ENCODE measurements around the gene SHLD1.
"Not testable (repeated sequence)": the region's sequence is repeated elsewhere in the genome, so short reads cannot be mapped to it uniquely, and the experiment has no call there.

The SHLD1 gene

GRCh38 chr20:5796331-5797040, 46.3 kb downstream of the SHLD1 start:
- ChIA-PET POLR2A (no interaction called here), CTCF (interaction anchor here (1.4 to 3.2 kb wide), 3 partner anchors 9 to 268 kb away, joined by 6 to 18 read pairs (median 11); no protein-coding TSS in a partner anchor)
- H3K4me3 ChIP-seq (ENCODE audit: low read depth, low read length): no peak overlapping the region
- DNase-seq (ENCODE audit: low read depth, low spot score): no peak
- TF ChIP-seq CTCF (IDR thresholded peaks at IDR 0.05; ENCODE audit: insufficient read depth, low read length, missing control alignments): no peak

DNA sequence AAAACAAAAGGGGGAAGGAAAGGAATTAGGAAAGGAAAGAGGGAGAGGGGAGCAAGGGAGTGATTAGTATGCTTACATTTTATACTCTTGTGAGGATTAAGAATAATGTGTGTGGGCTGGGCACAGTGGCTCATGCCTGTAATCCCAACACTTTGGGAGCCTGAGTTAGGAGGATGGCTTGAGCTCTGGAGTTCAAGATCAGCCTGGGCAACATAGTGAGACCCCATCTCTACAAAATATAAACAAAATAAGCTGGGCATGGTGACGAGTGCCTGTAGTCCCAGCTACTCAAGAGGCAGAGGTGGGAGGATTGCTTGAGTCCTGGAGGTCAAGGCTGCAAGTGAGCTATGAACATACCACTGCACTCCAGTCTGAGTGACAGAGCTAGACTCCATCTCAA, 47.0 kb downstream of the SHLD1 start:
- DNase-seq (ENCODE audit: low read depth, low spot score): no peak
- ChIA-PET CTCF (interaction anchor here (1.4 to 3.2 kb wide), 3 partner anchors 10 to 269 kb away, joined by 6 to 18 read pairs (median 11); no protein-coding TSS in a partner anchor), POLR2A (no interaction called here)
- H3K4me3 ChIP-seq (ENCODE audit: low read depth, low read length): no peak overlapping the region
- no peak for TF ChIP-seq CTCF (IDR thresholded peaks at IDR 0.05; ENCODE audit: insufficient read depth, low read length, missing control alignments)

DNA sequence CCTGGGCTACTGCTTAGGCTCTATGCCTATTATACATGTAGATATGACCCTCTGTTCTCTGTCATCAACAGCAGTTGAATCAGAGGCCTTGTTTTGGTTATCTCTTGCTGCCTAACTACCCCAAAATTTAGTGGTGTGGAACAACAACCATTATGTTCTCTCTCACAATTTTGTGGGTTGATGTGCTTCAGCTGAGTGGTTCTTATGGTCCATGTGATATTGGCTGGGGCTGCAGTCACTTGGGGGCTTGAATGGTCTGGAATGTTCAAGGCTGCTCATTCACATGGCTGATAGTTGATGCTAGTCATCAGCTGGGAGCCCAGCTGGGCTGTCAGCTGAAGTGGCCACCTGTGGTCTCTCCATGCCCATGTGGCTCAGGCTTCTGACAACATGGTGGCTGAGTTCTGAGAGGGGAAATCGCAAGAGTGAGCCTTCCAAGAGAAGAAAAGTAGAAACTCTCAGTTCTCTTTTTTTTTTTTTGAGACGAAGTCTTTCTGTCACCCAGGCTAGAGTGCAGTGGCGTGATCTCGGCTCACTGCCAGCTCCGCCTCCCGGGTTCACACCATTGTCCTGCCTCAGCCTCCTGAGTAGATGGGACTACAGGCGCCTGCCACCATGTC, 47.8 kb downstream of the SHLD1 start:
- H3K4me3 ChIP-seq (ENCODE audit: low read depth, low read length): no peak overlapping the region
- ChIA-PET POLR2A (no interaction called here), CTCF (interaction anchor here (0.6 to 3.2 kb wide), 2 partner anchors 10 to 122 kb away, joined by 3 to 18 read pairs; no protein-coding TSS in a partner anchor)
- no peak for DNase-seq (ENCODE audit: low read depth, low spot score)
- no peak for TF ChIP-seq CTCF (IDR thresholded peaks at IDR 0.05; ENCODE audit: insufficient read depth, low read length, missing control alignments)

- H3K4me3 ChIP-seq (ENCODE audit: low read depth, low read length); POLR2A ChIA-PET; DNase-seq (ENCODE audit: low read depth, low spot score): not testable (repeated sequence)
- CTCF ChIA-PET: interaction anchor here (3.0 kb wide), 1 partner anchor 16 kb away, joined by 12 read pairs; no protein-coding TSS in a partner anchor
These were observed 53.6 kb downstream of the SHLD1 start for GRCh38 chr20:5803754-5804303.

DNA sequence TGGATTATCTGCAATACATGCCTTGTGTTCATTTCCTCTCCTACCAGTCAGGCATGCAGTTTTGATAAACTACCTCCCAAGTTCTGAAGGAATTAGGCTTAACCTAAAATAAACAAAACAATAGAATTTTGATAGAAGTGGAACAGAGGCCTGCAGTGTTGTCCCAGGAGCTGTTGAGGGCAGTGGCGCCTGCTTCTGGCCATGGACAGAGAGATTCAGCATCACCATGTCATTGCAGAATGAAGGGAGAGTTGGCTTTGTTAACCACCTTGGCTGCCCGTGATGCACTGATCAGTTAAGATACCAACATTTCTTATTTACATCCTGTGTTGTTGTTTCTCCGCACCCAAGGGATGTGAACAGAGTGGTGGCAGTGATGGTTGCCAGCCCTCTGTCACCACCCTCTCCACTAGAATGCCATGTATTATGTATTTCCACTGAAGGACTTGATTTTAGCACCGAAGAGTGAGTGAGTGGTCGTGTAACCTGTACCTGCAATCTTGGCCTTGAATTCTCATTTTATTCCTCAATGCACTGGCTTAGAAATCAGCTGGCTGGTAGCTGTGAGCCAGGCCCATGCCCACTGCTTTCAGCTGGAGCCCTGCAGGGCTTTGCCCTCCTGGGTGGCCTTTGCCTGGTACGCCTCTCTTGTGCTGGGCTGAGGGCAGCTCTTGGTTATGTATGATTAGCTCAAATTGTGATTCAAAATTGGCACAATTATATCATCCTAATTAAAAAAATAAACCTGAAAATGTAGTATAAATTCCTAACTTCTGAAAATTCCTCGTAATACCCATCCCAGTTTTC, 56.5 kb downstream of the SHLD1 start:
- no peak for TF ChIP-seq CTCF (IDR thresholded peaks at IDR 0.05; ENCODE audit: insufficient read depth, low read length, missing control alignments)
- no peak overlapping the region for H3K4me3 ChIP-seq (ENCODE audit: low read depth, low read length)
- no peak for DNase-seq (ENCODE audit: low read depth, low spot score)
- ChIA-PET CTCF (no interaction called here), POLR2A (interaction anchor here (0.5 kb wide), 1 partner anchor 8 kb away, joined by 3 read pairs; no protein-coding TSS in a partner anchor)

DNA sequence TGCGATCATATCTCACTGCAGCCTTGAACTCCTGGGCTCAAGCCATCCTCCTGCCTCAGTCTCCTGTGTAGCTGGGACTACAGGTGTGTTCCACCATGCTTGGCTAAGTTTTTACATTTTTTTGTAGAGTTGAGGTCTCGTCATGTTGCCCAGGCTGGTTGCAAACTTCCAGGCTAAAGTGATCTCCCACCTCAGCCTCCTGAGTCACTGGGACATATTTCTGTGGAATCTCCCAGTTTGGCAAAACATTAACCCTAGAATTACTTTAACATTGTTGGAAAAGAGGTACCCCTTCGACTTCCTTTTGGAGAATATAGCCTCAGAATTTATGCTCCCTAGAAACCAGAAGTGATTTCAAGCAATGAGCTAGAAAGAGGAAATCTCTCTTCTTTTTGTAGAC, 57.2 kb downstream of the SHLD1 start:
- H3K4me3 ChIP-seq (ENCODE audit: low read depth, low read length): no peak overlapping the region
- DNase-seq (ENCODE audit: low read depth, low spot score): no peak
- ChIA-PET CTCF (interaction anchor here (1.3 kb wide), 2 partner anchors 20 to 278 kb away, joined by 3 read pairs; no protein-coding TSS in a partner anchor), POLR2A (no interaction called here)
- no peak for TF ChIP-seq CTCF (IDR thresholded peaks at IDR 0.05; ENCODE audit: insufficient read depth, low read length, missing control alignments)

Data from AG04449 (cell line).